GM23248 (cell line): ENCODE results near the gene TUBAL3.

ENCODE experiments used
- EZH2 ChIP-seq: fragments of 200-600 bp; sonication (generic); IDR thresholded peaks from 2 replicates; pipeline ENCODE4 v1.6.1; 2018; ENCODE audit warnings: antibody characterized with exemption, mild to moderate bottlenecking; ENCODE audit not compliant: insufficient read depth, poor library complexity, severe bottlenecking
- EZH2phosphoT487 ChIP-seq: fragments of 200-600 bp; sonication (generic); IDR thresholded peaks from 2 replicates; pipeline ENCODE4 v1.6.1; 2018; ENCODE audit warnings: antibody characterized with exemption, moderate library complexity, mild to moderate bottlenecking, low read depth; ENCODE audit not compliant: insufficient read depth

DNA sequence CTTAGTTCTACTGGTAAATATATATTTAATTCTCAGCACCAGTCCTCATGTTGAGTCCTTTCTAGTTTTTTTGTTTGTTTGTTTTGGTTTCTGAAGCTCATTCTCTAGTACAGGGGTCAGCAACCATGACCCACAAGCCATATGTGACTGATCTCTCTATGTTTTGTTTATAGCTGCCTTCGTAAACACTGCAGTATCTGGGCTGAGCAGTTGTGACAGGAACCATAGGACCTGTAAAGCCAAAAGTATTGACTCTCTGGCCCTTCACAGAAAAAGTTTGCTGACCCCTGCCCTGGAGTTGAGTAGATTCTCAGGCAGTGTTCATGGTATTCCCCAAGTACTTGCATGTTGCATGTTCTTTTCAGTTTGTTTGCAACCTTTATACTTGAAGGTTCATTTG, 28.6 kb upstream of the TUBAL3 start:
- TF ChIP-seq EZH2 (no peak), EZH2phosphoT487 (no peak)
